ENCODE results near the gene MERTK. TPM values are rescaled to one million over a fixed set of nuclear protein-coding genes. Genes with fewer than 3 reads are reported as not detected.

MERTK gene
- total and polyA plus RNA-seq, 2 donors (not counting 1 experiment from before 2014, with no cell fraction given) = 0.34 to 6.6 TPM

- no peak overlapping the region for H3K4me3 ChIP-seq (replicated peaks in 1 of 4; ENCODE audit: control extremely low read depth in 1 of 4, insufficient read depth in 1 of 4, low read depth in 3 of 4, low read length in 4 of 4)
- TF ChIP-seq CTCF (conservative IDR thresholded peaks at IDR 0.05 in 1 of 2, IDR thresholded peaks at IDR 0.05 in 1 of 2; ENCODE audit: low read depth in 1 of 2, low read length in 2 of 2) (no peak), EZH2 (IDR thresholded peaks at IDR 0.05; ENCODE audit: low read length, missing control alignments) (no peak)
- no peaks in the 10 kb centered on the region for H3K36me3 ChIP-seq (ENCODE audit: control insufficient read depth, insufficient read depth, low read length)
- no peaks in the 10 kb centered on the region for H3K79me2 ChIP-seq (ENCODE audit: control insufficient read depth, insufficient read depth, low read length)
- H3K27ac ChIP-seq (ENCODE audit: insufficient read depth, low read length) = no peak overlapping the region
- DNase-seq (ENCODE audit: low read depth in 2 of 2) = peak in 1 of 2 donors; percentile 15
- no peaks in the 10 kb centered on the region for H3K9me3 ChIP-seq (ENCODE audit: control insufficient read depth, insufficient read depth, low read depth, low read length)
- H2AFZ ChIP-seq (ENCODE audit: low read length) = no peak overlapping the region
- H3K4me2 ChIP-seq (ENCODE audit: extremely low read depth, insufficient read depth, low read length) = no peak overlapping the region
- H3K4me1 ChIP-seq (ENCODE audit: control insufficient read depth, extremely low read depth, insufficient read depth, low read length) = no peaks in the 10 kb centered on the region
- no peak overlapping the region for H3K9ac ChIP-seq (ENCODE audit: insufficient read depth, low read length)
- H3K27me3 ChIP-seq (ENCODE audit: control insufficient read depth, insufficient read depth, low read length) = peaks cover 2% of the 10 kb centered on the region
- H4K20me1 ChIP-seq (ENCODE audit: control insufficient read depth, extremely low read depth, insufficient read depth, low read length) = no peaks in the 10 kb centered on the region
Observed at GRCh38 chr2:111983478-111984212, 85.2 kb downstream of the MERTK start.

DNA sequence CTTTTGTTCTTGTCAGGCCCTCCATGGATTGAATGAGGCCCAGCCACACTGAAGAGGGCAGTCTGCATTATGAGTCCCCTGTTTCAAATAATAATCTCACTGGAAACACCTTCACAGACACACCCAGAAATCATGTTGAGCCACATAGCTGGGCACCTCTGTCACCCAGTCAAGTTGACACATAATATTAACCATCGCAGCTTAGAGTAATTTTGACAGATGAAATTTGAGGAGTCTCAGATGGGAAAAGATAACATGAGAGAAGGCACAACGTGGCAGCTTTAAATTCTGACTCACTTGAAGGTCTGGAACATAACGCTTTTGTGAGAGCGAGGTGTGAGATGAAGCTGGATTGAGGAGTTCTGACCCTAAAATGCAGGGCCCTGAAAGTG, 85.8 kb downstream of the MERTK start:
- Histone ChIP-seq H3K36me3 (ENCODE audit: control insufficient read depth, insufficient read depth, low read length) (no peaks in the 10 kb centered on the region), H3K9ac (ENCODE audit: insufficient read depth, low read length) (no peak overlapping the region), H3K27ac (ENCODE audit: insufficient read depth, low read length) (no peak overlapping the region), H3K79me2 (ENCODE audit: control insufficient read depth, insufficient read depth, low read length) (no peaks in the 10 kb centered on the region), H3K9me3 (ENCODE audit: control insufficient read depth, insufficient read depth, low read depth, low read length) (no peaks in the 10 kb centered on the region), H2AFZ (ENCODE audit: low read length) (no peak overlapping the region), H3K4me1 (ENCODE audit: control insufficient read depth, extremely low read depth, insufficient read depth, low read length) (no peaks in the 10 kb centered on the region), H3K4me2 (ENCODE audit: extremely low read depth, insufficient read depth, low read length) (no peak overlapping the region), H4K20me1 (ENCODE audit: control insufficient read depth, extremely low read depth, insufficient read depth, low read length) (no peaks in the 10 kb centered on the region), H3K4me3 (replicated peaks in 1 of 4; ENCODE audit: control extremely low read depth in 1 of 4, insufficient read depth in 1 of 4, low read depth in 3 of 4, low read length in 4 of 4) (no peak overlapping the region), H3K27me3 (ENCODE audit: control insufficient read depth, insufficient read depth, low read length) (peaks cover 2% of the 10 kb centered on the region)
- peak in 1 of 2 donors; percentile 5 for DNase-seq (ENCODE audit: low read depth in 2 of 2)
- TF ChIP-seq EZH2 (IDR thresholded peaks at IDR 0.05; ENCODE audit: low read length, missing control alignments) = no peak
- no peak for TF ChIP-seq CTCF (conservative IDR thresholded peaks at IDR 0.05 in 1 of 2, IDR thresholded peaks at IDR 0.05 in 1 of 2; ENCODE audit: low read depth in 1 of 2, low read length in 2 of 2)

DNA sequence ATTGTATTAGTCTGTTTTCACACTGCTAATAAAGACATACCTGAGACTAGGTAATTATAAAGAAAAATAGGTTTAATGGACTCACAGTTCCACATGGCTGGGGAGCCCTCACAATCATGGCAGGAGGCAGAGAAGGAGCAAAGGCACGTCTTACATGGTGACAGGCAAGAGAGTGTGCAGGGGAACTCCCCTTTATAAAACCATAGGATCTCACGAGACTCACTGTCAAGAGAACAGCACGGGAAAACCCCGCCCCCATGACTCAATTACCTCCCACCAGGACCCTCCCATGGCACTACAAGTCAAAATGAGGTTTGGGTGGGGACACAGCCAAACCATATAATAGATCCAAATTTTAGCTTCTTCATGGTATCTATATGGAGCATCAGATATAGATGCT, 87.1 kb downstream of the MERTK start:
- Histone ChIP-seq H3K9me3 (ENCODE audit: control insufficient read depth, insufficient read depth, low read depth, low read length) (no peaks in the 10 kb centered on the region), H3K36me3 (ENCODE audit: control insufficient read depth, insufficient read depth, low read length) (no peaks in the 10 kb centered on the region), H3K27ac (ENCODE audit: insufficient read depth, low read length) (no peak overlapping the region), H3K4me2 (ENCODE audit: extremely low read depth, insufficient read depth, low read length) (no peak overlapping the region), H3K4me3 (replicated peaks in 1 of 4; ENCODE audit: control extremely low read depth in 1 of 4, insufficient read depth in 1 of 4, low read depth in 3 of 4, low read length in 4 of 4) (no peak overlapping the region), H3K9ac (ENCODE audit: insufficient read depth, low read length) (no peak overlapping the region), H3K79me2 (ENCODE audit: control insufficient read depth, insufficient read depth, low read length) (no peaks in the 10 kb centered on the region), H4K20me1 (ENCODE audit: control insufficient read depth, extremely low read depth, insufficient read depth, low read length) (no peaks in the 10 kb centered on the region), H3K4me1 (ENCODE audit: control insufficient read depth, extremely low read depth, insufficient read depth, low read length) (no peaks in the 10 kb centered on the region), H3K27me3 (ENCODE audit: control insufficient read depth, insufficient read depth, low read length) (peaks cover 2% of the 10 kb centered on the region), H2AFZ (ENCODE audit: low read length) (no peak overlapping the region)
- TF ChIP-seq EZH2 (IDR thresholded peaks at IDR 0.05; ENCODE audit: low read length, missing control alignments) (no peak), CTCF (conservative IDR thresholded peaks at IDR 0.05 in 1 of 2, IDR thresholded peaks at IDR 0.05 in 1 of 2; ENCODE audit: low read depth in 1 of 2, low read length in 2 of 2) (no peak)
- DNase-seq (ENCODE audit: low read depth in 2 of 2) = no peak
